Right lobe of liver (tissue), 4 donors: ENCODE data around the gene ANKRD44.
A peak's percentile ranks its signal among the peaks of the same experiment; 100 is the strongest.

Source experiments
- CTCF ChIP-seq, 4 donors: fragments of 200-600 bp in 3 of 4; fragments of 450-650 bp in 1 of 4; IDR thresholded peaks; one replicate each; pipeline versions ENCODE4 v1.5.1 to v1.8.0; 2016 to 2022; ENCODE audit warnings: antibody characterized with exemption in 4 of 4, mild to moderate bottlenecking in 2 of 4
- POLR2A ChIP-seq: fragments of 450-650 bp; IDR thresholded peaks from one replicate; pipeline ENCODE4 v1.6.1; 2017; ENCODE audit warnings: antibody characterized with exemption, mild to moderate bottlenecking
- donor health status: DM: no; HTN: no; CAD: no.
- donor health status: DM: no; HTN: no; CAD: no.
- donor health status: DM: no; HTN: yes; CAD: no.

DNA sequence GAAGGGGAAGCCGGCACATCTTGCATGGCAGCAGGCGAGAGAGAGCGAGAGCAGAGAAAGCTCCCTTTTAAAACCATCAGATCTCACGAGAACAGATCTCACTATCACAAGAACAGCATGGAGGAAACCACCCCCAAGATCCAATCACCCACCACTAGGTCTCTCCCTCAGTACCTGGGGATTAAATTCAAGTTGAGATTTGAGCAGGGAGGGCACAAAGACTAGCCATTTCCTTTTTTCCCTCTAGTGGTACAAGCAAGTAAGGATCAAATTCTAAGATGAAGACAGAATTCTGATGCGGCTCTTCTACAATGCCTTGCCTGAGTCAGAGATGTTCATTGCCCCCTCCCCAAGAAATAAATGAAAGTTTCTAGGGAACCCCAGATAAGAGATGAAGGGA, 45.6 kb upstream of the ANKRD44 start:
- TF ChIP-seq CTCF (IDR thresholded peaks at IDR 0.05) (peak in 3 of 4 donors; percentile 5 to 23 (median 22)), POLR2A (no peak)
